IgD-negative memory B cell (primary cell): ENCODE data around the gene ARHGEF1. TPM values are rescaled to one million over a fixed set of nuclear protein-coding genes. Genes with fewer than 3 reads are reported as not detected.
"Not testable (repeated sequence)": the region's sequence is repeated elsewhere in the genome, so short reads cannot be mapped to it uniquely, and the experiment has no call there.

Source experiments
- H3K27ac Mint-ChIP-seq, 3 donors: one replicate each; pipeline ENCODE4 v1.8.0; 2020 to 2022; ENCODE audit warnings: mild to moderate bottlenecking in 3 of 3, mixed read lengths in 3 of 3, moderate library complexity in 1 of 3
- H3K27me3 Mint-ChIP-seq: one replicate; pipeline ENCODE4 v1.8.0; 2021; ENCODE audit warnings: mixed read lengths
- H3K36me3 Mint-ChIP-seq: one replicate; pipeline ENCODE4 v1.8.0; 2020; ENCODE audit warnings: mild to moderate bottlenecking, mixed read lengths
- H3K4me1 Mint-ChIP-seq, 3 donors: one replicate each; pipeline ENCODE4 v1.8.0; 2020 to 2022; ENCODE audit warnings: mixed read lengths in 3 of 3, mild to moderate bottlenecking in 1 of 3
- H3K4me3 Mint-ChIP-seq, 4 donors: one replicate each; pipeline ENCODE4 v1.8.0; 2020 to 2022; ENCODE audit warnings: mild to moderate bottlenecking in 4 of 4, mixed read lengths in 4 of 4, moderate library complexity in 3 of 4
- H3K9me3 Mint-ChIP-seq, 3 donors: one replicate each; pipeline ENCODE4 v1.8.0; 2020 to 2021; ENCODE audit warnings: mixed read lengths in 3 of 3, mild to moderate bottlenecking in 1 of 3
- polyA plus RNA-seq: library from polyadenylated mRNA; unstranded; fragments of 300-500 nt; fragmentation: Illumina TruSeq; gene quantifications from one replicate; pipeline ENCODE4 v1.2.3, GENCODE V29; 2021

The ARHGEF1 gene
- polyA plus RNA-seq, 1 donor from 2014 or later = 203 TPM

GRCh38 chr19:41911889-41912731, 29.1 kb downstream of the ARHGEF1 start:
- peak overlapping the region; percentile 56 to 85 (median 78) for H3K27ac Mint-ChIP-seq
- H3K36me3 Mint-ChIP-seq = no peaks in the 10 kb centered on the region
- peaks cover 15% of the 10 kb centered on the region for H3K27me3 Mint-ChIP-seq
- H3K4me3 Mint-ChIP-seq = peak overlapping the region in 3 of 4 donors; percentile 8 to 69 (median 45)
- peaks cover 0 to 28% (median 22%) of the 10 kb centered on the region in 3 donors for H3K4me1 Mint-ChIP-seq
- H3K9me3 Mint-ChIP-seq = no peaks in the 10 kb centered on the region

GRCh38 chr19:41912899-41913537, 30.0 kb downstream of the ARHGEF1 start:
- Mint-ChIP-seq H3K9me3 (no peaks in the 10 kb centered on the region), H3K4me3 (peak overlapping the region in 2 of 4 donors; percentile 24 to 49), H3K36me3 (no peaks in the 10 kb centered on the region)

GRCh38 chr19:41913538-41914423, 30.8 kb downstream of the ARHGEF1 start:
- Mint-ChIP-seq H3K4me3 (peak overlapping the region in 1 of 4 donors; percentile 49), H3K9me3 (no peaks in the 10 kb centered on the region), H3K36me3 (no peaks in the 10 kb centered on the region), H3K4me1 (peaks cover 0 to 28% (median 21%) of the 10 kb centered on the region in 3 donors), H3K27ac (no peak overlapping the region), H3K27me3 (peaks cover 15% of the 10 kb centered on the region)

More at GRCh38 chr19:41912899-41913537, 30.0 kb downstream of the ARHGEF1 start:
- Mint-ChIP-seq H3K4me1 (peaks cover 0 to 28% (median 21%) of the 10 kb centered on the region in 3 donors), H3K27me3 (peaks cover 15% of the 10 kb centered on the region), H3K27ac (peak overlapping the region in 1 of 3 donors; percentile 85)

- not testable (repeated sequence) for H3K9me3 Mint-ChIP-seq, H3K27ac Mint-ChIP-seq, H3K36me3 Mint-ChIP-seq, H3K4me3 Mint-ChIP-seq
- peaks cover 15% of the 10 kb centered on the region for H3K27me3 Mint-ChIP-seq
- peaks cover 0 to 28% (median 21%) of the 10 kb centered on the region in 3 donors for H3K4me1 Mint-ChIP-seq
These were observed 31.4 kb downstream of the ARHGEF1 start for GRCh38 chr19:41914424-41914834.

- H3K36me3 Mint-ChIP-seq = no peaks in the 10 kb centered on the region
- no peaks in the 10 kb centered on the region for H3K9me3 Mint-ChIP-seq
- no peak overlapping the region for H3K27ac Mint-ChIP-seq
- H3K4me1 Mint-ChIP-seq = peaks cover 0 to 28% (median 21%) of the 10 kb centered on the region in 3 donors
- no peak overlapping the region for H3K4me3 Mint-ChIP-seq
- peaks cover 15% of the 10 kb centered on the region for H3K27me3 Mint-ChIP-seq
These were observed 32.2 kb downstream of the ARHGEF1 start for GRCh38 chr19:41915021-41915775.

GRCh38 chr19:41915776-41916414, 32.9 kb downstream of the ARHGEF1 start:
- H3K27ac Mint-ChIP-seq = no peak overlapping the region
- H3K36me3 Mint-ChIP-seq = no peaks in the 10 kb centered on the region
- peaks cover 0 to 21% (median 15%) of the 10 kb centered on the region in 3 donors for H3K4me1 Mint-ChIP-seq
- H3K4me3 Mint-ChIP-seq = no peak overlapping the region
- no peaks in the 10 kb centered on the region for H3K9me3 Mint-ChIP-seq
- peaks cover 15% of the 10 kb centered on the region for H3K27me3 Mint-ChIP-seq

- no peak overlapping the region for H3K4me3 Mint-ChIP-seq
- H3K27me3 Mint-ChIP-seq = peaks cover 13% of the 10 kb centered on the region
- H3K4me1 Mint-ChIP-seq = peaks cover 0 to 16% (median 9%) of the 10 kb centered on the region in 3 donors
- no peaks in the 10 kb centered on the region for H3K9me3 Mint-ChIP-seq
- H3K36me3 Mint-ChIP-seq = no peaks in the 10 kb centered on the region
- no peak overlapping the region for H3K27ac Mint-ChIP-seq
These were observed 34.7 kb downstream of the ARHGEF1 start for GRCh38 chr19:41917676-41918075.

- Mint-ChIP-seq H3K9me3 (no peaks in the 10 kb centered on the region), H3K27ac (no peak overlapping the region), H3K36me3 (no peaks in the 10 kb centered on the region)
These were observed 35.1 kb downstream of the ARHGEF1 start for GRCh38 chr19:41918095-41918494.

GRCh38 chr19:41918653-41919244, 35.8 kb downstream of the ARHGEF1 start:
- H3K27me3 Mint-ChIP-seq = peaks cover 16% of the 10 kb centered on the region

More at GRCh38 chr19:41918095-41918494, 35.1 kb downstream of the ARHGEF1 start:
- H3K27me3 Mint-ChIP-seq = peaks cover 13% of the 10 kb centered on the region
- no peak overlapping the region for H3K4me3 Mint-ChIP-seq
- peaks cover 1 to 15% (median 10%) of the 10 kb centered on the region in 3 donors for H3K4me1 Mint-ChIP-seq

GRCh38 chr19:41919948-41920712, 37.1 kb downstream of the ARHGEF1 start:
- H3K36me3 Mint-ChIP-seq = no peaks in the 10 kb centered on the region
- no peak overlapping the region for H3K4me3 Mint-ChIP-seq
- no peak overlapping the region for H3K27ac Mint-ChIP-seq
- H3K4me1 Mint-ChIP-seq = peaks cover 5 to 16% (median 12%) of the 10 kb centered on the region in 3 donors
- H3K27me3 Mint-ChIP-seq = peaks cover 13% of the 10 kb centered on the region
- no peaks in the 10 kb centered on the region for H3K9me3 Mint-ChIP-seq

More at GRCh38 chr19:41918653-41919244, 35.8 kb downstream of the ARHGEF1 start:
- no peak overlapping the region for H3K27ac Mint-ChIP-seq
- H3K4me1 Mint-ChIP-seq = peaks cover 5 to 14% (median 14%) of the 10 kb centered on the region in 3 donors
- H3K4me3 Mint-ChIP-seq = no peak overlapping the region
- no peaks in the 10 kb centered on the region for H3K9me3 Mint-ChIP-seq
- no peaks in the 10 kb centered on the region for H3K36me3 Mint-ChIP-seq

GRCh38 chr19:41920882-41921576, 38.0 kb downstream of the ARHGEF1 start:
- peak overlapping the region in 1 of 4 donors; percentile 42 for H3K4me3 Mint-ChIP-seq
- H3K9me3 Mint-ChIP-seq = no peaks in the 10 kb centered on the region
- H3K36me3 Mint-ChIP-seq = no peaks in the 10 kb centered on the region
- H3K27me3 Mint-ChIP-seq = peaks cover 13% of the 10 kb centered on the region
- peak overlapping the region in 1 of 3 donors; percentile 27 for H3K27ac Mint-ChIP-seq
- H3K4me1 Mint-ChIP-seq = peaks cover 5 to 16% (median 12%) of the 10 kb centered on the region in 3 donors
